Activated naive CD4-positive, alpha-beta T cell treated with anti-CD3 and anti-CD28 coated beads, Interleukin-2, amount 50 U/mL, for 16 hours (primary cell): Measurements from ENCODE around the gene FAM20C.

Experiments
- DNase-seq: peaks from one replicate; pipeline ENCODE4 v3.0.0-alpha.2; 2020

Gene FAM20C

DNA sequence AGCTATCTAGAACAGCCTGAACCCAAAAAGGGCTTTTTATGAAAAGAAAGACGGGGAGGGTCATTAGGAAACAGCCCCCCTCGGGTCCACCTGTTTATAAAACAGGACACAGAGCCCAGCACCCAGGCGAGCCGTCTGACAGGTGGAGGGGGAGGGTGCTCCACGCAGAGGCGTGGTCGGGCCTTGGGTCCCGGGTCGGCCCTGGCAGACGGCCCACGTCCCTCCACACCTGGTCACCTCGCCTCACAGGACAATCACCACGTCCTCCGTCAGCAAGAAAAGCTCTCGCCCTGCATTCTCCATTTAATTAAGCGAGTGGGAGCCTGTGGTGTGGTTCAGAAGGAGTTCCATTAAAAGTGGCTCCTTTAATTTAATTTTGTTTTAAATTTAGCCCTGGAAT, 55.3 kb downstream of the FAM20C start:
- DNase-seq = no peak

- DNase-seq = no peak
Observed at GRCh38 chr7:248732-249435, 56.5 kb downstream of the FAM20C start.

GRCh38 chr7:249989-250388, 57.6 kb downstream of the FAM20C start:
- DNase-seq = no peak

GRCh38 chr7:250523-250922, 58.2 kb downstream of the FAM20C start:
- no peak for DNase-seq

GRCh38 chr7:251005-251404, 58.6 kb downstream of the FAM20C start:
- DNase-seq = no peak

DNA sequence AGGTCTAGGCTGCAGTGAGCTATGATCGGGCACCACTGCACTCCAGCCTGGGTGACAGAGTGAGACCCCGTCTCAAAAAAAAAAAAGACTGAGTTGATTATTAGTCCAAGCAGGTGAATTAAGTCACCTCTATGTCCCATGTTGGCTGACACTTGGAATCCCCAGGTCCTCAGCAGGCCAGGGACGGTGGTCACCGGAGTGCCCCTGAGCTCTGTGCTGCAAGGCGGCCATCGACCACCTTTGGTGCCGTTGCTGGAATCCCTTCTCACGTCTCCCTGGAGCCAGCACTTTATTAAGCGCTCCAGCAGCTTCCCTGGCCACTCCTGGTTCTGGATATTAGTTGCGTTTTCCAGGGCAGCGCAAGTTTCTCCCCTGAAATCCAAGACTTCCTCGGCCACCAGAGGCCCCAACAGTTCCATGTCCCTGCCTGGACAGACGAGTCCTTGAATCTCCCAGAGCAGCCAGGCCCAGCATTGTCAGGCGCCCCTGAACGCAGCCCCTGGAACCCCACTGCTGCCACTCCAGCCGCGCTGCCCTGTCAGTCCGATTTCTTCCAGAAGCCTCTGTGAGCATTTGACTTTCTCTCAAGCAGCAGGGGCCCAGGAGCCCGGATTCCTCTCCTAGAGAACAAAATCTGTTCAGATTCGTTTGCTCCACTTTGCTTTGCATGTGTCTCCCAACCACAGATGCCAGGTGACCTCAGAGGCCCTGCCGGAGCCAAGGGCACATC, 59.2 kb downstream of the FAM20C start:
- no peak for DNase-seq

GRCh38 chr7:252216-252965, 60.0 kb downstream of the FAM20C start:
- no peak for DNase-seq

GRCh38 chr7:252981-253380, 60.6 kb downstream of the FAM20C start:
- DNase-seq = no peak

DNA sequence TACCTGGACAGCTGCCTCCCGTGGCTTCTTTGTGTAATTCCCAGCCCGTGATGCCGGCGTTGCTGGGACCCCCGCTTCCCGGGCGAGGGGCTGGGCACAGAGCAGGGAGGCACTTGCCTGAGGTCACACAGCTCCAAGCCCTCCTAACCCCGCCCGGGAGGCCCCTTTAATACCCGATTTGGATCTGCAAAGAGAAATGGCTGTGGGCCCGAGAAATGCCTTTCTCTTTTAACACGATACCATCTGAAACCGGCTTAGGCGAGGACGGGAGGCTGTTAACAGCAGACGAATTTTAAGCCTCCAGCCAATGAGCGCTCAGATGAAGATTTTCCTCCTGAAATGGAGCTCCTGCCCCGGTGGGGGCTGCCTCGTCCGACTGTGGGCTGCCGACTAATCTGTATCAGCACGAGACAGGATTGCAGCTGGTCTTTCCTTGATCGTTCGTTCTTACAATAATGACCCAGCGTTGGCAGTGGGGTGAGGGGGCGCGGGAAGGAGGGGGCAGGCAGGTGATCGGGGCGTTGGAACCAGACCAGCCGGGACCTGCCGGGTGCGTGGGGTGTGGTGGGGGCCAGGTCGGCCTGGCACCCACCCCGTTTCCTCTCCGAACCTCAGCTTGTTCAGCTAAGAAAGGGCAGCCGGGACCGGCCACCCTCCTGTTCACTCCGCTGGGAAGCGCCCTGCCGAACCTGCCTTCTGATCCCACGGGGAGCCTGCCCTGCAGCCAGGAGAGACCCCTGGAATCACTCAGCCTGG, 61.4 kb downstream of the FAM20C start:
- DNase-seq = no peak

DNA sequence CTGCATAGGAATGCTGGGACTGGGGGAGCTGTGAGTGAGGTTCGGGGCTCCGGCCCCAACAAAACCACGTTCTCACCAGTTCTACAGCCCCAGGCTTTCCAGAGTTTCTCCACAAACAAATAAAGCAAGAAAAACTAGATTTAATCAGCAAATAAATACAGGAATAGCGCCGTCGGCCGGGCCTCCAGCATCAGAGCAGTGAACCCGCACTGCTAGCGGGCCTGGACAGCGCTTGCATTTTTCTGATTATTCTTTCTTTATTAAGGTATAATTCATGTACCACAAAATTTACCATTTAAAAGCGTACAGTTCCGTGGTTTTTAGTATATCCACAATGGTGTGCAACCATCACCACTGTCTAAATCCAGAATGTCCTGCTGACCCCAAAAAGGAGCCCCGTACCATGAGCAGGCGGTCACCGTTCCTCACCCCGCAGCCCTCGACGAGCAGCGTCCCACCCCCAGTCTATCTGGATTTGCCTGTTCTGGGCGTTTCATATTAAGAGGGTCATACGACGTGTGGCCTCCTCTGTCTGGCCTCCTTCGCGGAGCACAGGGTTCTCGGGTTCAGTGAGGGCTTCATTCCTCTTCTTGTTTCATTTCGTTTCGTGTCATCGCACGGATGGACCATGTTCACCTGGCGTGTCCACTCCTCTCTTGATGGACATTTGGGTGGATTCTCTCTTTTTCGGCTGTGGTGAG, 62.1 kb downstream of the FAM20C start:
- no peak for DNase-seq

GRCh38 chr7:255038-255435, 62.7 kb downstream of the FAM20C start:
- no peak for DNase-seq

DNA sequence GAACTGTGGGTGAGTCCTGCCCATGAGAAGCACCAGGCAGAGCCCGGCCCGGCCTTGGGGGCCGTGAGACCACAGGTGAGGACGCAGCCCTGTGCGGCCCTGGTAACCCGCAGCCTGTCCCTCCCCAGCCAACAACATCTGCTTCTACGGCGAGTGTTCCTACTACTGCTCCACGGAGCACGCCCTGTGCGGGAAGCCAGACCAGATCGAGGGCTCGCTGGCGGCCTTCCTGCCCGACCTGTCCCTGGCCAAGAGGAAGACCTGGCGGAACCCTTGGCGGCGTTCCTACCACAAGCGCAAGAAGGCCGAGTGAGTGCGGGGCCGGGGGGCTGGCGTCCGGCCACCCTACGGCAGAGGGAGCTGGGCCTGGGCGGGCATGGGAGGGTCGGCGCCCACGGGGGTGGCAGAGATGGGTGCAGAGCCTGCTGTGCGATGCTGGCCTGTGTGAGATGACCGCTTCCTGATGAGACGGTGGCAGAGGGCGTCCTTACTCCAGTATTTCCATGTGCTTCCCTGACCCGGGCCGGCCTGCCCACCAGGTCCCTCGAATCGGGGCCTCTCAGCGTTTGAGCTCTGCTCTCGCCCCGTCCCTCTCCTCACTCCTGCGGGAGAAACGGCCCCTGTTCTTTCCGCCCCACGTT, 63.5 kb downstream of the FAM20C start:
- DNase-seq = no peak

GRCh38 chr7:256461-256940, 64.1 kb downstream of the FAM20C start:
- DNase-seq = no peak

- no peak for DNase-seq
Observed at GRCh38 chr7:256981-257646, 64.7 kb downstream of the FAM20C start.

DNA sequence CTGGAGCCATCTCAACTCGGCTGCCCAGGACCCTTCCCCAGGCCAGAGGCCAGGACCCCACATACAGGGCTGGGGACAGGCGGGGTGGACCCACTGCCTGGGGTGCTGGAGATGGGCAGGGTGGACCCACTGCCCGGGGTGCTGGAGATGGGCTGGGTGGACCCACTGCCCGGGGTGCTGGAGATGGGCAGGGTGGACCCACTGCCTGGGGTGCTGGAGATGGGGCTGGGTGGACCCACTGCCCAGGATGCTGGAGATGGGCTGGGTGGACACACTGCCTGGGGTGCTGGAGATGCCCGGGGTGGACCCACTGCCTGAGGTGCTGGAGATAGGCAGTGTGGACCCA, 65.2 kb downstream of the FAM20C start:
- DNase-seq = no peak

DNA sequence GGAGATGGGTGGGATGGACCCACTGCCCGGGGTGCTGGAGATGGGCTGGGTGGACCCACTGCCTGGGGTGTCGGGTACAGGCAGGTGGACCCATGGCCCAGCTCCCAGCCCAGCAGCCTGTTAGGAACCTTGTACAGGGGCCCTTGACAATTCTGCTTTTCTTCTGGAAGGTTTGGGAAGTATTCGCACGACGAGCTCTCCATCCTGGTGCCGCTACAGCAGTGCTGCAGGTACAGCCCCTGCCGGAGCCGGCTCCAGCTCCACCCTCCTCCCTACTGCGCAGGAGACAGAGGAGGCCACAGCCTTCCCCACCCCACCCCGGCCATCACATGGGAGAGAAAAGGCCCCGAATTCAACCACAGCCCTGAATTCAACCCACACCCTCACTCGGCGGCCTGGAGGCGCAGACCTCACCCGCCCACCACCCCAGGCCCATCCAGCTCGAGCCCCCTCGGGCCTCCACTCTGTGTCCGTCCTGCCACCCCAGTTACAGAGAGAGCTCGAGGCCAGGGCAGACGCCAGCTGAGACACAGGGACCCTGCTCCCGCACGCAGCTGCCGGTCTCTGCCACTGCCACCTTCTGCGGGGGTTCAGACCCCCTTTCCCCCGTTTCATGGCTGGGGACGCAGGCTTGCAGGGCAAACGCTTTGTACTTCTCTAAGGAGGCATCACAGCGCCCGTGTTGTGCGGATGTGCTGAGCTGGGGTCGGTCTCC, 66.3 kb downstream of the FAM20C start:
- peak; percentile 7 for DNase-seq

GRCh38 chr7:259191-259505, 66.8 kb downstream of the FAM20C start:
- no peak for DNase-seq

- DNase-seq = peak; percentile 9
Observed at GRCh38 chr7:259751-260405, 67.5 kb downstream of the FAM20C start.

DNA sequence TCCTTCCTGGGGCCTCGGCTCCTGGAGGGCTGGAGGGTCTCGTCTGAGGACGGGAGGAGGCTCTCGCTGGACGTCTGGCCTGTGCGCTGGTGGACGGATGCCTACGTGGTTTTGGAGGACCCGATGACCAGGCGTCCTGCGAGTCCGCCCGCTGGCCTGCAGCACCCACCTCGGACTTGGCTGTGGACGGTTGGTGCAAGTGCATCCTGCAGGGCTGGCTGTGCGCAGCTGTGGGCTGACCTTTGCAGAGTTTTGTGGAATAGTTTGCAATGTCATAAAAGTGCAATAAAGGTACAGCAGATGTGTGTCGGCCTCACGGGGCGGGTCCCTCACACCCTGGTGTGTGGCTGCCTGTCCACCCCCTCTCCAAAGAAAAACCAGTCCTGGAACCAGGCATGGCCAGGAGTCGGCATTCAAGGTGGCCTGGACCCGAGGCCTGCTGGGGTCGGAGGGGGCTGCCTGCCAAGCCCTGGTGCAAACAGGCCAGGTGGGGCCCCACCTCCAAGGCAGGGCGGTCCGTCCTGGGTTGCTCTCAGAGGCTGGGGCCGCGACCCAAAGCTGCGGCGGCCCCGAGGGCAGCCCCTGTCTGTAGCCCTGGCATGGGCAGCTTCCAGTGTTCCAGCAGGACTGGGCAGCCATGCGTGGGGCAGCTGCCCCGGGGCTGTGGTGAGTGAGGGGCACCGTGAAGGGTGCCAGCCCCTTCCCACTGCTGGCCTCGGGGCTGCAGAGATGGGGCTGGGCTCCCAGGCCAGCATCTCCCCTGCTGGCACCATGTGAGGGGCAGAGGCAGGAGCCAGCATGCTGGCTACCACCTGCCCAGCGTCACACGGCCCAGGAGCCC, 68.3 kb downstream of the FAM20C start:
- DNase-seq = peak; percentile 8
